HG02840 (cell line): ENCODE results near the gene RNF220.

Experiments
- ATAC-seq: cut with Tn5 transposase; IDR thresholded peaks from one replicate; pipeline ENCODE4 v1.9.1; 2021; ENCODE audit warnings: mild to moderate bottlenecking, moderate library complexity, moderate number of reproducible peaks; ENCODE audit not compliant: unreplicated experiment, low FRiP score

RNF220 gene

GRCh38 chr1:44605914-44606615 lies 201.0 kb downstream of the RNF220 start:
- ATAC-seq = no peak

GRCh38 chr1:44606701-44607281 lies 201.7 kb downstream of the RNF220 start:
- no peak for ATAC-seq

GRCh38 chr1:44608141-44608540 lies 203.1 kb downstream of the RNF220 start:
- ATAC-seq = no peak

DNA sequence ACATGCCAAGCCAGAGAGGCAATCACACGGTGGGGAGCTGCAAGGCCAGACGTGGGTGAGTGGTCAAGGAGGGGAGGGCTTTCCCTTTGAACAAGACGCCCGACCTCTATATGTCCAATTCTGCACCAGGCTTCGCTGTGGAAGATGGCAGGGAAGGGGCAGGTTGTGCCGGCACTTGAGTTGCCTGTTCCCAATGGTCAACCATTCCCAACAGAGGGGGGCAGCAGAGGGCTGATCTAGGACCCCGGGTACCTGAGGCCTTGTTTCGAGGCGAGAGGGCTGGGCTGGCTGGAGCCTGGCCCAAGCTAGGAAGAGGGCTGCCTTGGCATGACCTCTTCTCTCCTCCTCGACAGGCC lies 204.3 kb downstream of the RNF220 start:
- no peak for ATAC-seq

GRCh38 chr1:44609768-44610526 lies 204.9 kb downstream of the RNF220 start:
- ATAC-seq = no peak

DNA sequence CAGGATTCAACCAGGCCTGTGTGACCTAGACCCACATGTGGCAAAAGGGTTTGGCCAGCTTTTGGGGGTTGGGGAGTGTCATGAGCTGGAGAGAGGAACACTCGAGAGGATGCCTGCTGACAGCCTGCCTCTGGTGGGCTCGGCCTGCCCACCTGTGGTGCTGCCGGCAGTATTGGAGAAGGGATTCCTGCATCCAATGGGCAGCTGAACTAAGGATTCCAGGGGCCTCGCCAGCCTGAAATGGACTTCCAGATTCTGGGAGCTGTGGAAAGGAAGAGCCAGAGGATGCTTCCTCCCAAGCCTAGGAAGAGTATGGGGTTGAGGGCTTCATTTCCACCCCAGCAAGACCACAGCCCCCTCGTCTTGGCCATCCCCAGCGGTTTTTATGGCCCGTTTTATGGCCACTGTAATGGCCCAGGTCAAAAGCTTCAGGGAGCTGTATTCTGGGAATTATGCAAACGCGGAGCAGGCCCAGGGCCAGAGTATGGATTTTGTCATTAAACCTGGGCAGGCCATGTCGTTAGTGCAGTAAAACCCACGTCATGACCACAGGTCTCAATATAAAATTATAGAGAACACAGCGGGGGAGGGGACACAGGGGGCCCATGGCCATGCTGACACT lies 205.6 kb downstream of the RNF220 start:
- ATAC-seq = no peak

- ATAC-seq = no peak
These were observed 206.4 kb downstream of the RNF220 start for GRCh38 chr1:44611419-44611818.

- ATAC-seq = no peak
These were observed 206.8 kb downstream of the RNF220 start for GRCh38 chr1:44611866-44612265.

DNA sequence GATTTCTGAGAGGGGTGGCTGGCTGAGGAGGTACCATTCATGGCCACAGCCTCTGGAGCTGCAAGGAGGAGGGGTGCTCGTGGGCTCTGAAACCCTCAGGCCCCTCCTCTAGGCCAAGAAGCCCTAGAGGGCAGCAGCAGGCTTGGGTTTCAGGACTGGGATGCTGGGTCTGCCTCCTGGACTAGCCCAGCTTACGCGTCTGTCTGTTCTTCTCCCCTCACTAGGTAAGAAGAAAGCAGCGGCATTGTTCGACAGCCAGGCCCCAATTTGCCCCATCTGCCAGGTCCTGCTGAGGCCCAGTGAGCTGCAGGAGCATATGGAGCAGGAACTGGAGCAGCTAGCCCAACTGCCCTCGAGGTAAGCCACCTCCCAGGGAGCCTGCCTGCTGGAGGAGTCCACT lies 208.9 kb downstream of the RNF220 start:
- no peak for ATAC-seq

DNA sequence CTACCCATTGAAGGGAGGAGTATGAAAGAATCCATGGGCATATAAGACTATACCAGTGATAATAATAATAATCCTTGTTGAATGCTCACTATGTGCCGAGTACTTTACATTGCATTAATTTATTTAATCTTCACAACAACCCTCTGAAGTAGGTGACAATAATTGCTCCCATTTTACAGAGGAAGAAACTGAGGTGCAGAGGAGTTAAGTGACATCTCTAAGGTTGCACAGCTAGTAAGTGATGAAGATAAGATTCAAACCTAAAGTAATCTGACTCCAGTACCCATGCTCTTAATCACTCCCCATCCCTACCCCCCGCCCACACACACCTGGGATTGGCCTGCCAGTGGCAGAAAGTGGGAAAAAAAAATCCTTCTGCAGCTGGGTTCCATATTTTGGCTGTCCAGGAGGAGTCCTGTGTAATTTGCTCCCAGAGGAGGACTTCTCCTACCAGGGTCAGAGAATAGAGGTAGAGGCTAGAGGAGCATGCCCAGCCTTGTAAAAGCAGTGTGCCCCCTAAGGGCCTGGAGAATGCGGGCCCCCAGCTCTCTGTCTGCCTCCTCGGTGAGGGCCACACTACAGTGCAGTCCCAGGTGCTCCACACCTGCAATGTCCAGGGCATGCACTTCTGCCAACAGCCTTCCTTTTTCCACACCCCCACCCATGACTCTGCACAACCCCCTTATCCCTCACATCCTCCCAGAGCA lies 211.4 kb downstream of the RNF220 start:
- ATAC-seq = no peak

GRCh38 chr1:44616991-44617702 lies 212.1 kb downstream of the RNF220 start:
- no peak for ATAC-seq

DNA sequence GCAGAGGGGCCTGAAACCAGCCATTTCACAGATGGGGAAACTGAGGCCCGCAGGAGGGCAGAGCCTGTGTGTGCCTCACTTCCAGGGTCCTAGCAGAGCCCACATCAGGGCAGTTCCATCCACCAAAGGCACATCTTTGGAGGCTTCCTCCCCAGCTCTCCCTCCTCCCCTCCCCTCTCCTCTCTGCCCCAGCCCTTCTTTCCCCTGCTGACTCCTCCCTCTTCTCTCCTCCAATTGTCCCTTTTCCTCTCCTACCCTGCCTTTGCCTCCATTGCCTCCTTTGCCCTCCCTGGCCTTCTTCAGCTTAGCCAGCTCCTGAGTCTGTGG lies 212.6 kb downstream of the RNF220 start:
- no peak for ATAC-seq

GRCh38 chr1:44619261-44619900 lies 214.3 kb downstream of the RNF220 start:
- no peak for ATAC-seq

DNA sequence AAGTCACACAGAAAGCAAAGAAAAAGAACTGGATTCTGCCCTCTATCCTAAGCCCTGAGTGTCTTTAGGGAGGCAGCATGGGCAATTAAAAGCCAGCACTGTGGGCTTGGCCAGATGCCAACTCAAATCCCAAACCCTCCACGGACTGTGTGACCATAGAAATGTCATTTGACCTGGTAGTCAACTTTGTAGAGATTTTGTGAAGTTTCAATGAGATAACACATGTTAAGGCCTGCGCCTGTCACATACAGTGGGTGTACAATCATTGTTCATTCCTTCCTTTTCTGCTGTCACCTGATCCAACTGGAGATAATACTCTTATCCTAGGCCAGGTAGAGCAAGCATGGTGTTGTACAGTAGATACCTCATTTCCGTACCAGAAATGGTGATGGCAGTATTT lies 215.0 kb downstream of the RNF220 start:
- no peak for ATAC-seq

GRCh38 chr1:44621841-44622286 lies 216.8 kb downstream of the RNF220 start:
- ATAC-seq = no peak

DNA sequence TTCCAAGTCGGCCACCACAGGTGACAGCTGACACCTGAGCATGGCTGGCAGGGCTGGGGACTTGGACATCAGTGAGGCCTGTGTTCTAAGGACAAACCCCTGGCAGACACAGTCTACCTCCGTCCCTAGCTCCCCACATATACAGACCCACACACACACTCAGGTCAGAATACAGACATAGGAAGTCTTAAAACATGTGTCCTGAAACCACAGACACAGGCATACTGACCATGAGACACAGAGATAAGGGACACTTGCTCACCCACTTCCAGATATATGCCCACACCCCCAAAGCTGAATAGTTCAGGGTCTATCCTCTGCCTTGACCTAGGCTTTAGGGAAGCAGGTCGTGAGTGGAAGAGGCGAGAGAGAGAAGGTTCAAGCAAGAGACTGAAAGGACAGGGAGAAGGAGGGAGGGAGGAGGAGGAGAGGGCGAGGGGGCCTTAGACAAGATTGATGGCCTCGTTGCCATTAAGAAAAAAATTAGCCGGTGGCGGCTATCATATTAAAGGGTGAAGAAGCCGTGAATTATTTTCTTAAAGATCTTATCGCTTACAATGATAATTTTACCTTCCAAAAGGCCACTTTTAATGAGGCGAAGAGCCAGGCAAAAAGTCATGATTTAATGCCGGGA lies 219.3 kb downstream of the RNF220 start:
- ATAC-seq = no peak

DNA sequence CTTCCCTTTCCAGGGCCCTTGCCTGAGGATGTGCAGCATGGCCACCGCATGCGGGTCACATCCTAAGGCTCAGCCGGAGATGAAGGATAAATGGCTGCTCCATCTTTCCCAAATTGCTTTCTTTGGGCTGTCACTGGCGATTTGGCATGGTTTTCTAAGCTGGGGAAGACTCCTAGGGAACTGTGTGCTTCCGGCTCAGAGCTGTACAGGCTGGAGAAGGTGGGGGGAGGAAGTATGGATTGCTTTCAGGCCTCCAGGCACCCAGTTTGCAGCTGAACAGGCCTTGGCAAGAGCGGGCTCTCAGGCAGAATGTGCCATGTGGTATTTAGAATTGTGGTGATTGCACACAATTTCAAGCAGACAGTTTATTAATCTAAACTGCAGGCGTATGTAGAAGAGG lies 220.3 kb downstream of the RNF220 start:
- no peak for ATAC-seq

DNA sequence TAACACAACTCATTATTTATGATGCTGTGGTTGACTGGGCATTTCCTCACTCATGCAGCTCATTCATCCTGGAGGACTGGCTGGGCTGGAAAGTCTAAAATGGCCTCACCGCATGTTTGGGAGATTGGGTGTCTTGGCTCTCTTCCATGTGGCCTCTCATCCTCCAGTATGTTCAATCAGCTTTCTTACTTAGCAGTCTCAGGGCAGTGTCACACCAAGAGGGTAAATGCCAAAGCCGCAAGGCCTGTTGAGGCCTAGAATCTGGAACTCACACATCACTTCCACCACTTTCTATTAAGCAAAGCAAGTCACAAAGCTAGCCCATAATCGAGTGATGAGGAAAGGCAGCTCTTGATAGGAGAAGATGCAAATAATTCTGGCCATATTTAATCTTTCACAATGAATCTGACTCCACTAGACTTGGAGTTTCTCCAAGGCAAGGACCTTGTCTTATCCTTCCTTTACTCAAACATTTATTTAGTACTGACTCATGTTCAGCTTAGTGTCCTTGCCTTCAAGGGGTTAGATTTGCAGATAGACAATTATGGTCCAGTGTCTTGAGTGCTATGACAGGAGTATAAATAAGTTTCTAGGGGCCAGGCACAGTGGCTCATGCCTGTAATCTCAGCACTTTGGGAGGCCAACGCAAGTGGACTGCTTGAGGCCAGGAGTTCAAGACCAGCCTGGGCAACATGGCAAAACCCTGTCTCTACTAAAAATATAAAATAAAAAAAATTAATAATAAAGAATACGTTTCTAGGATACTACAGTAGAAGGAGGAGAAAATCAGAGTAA lies 224.1 kb downstream of the RNF220 start:
- no peak for ATAC-seq
